ENCODE data around the gene RASGRP1. TPM values are rescaled to one million over a fixed set of nuclear protein-coding genes. Genes with fewer than 3 reads are reported as not detected.

The RASGRP1 gene
- total RNA-seq, 1 experiment from 2014 or later, result 0.85 TPM

GRCh38 chr15:38528294-38528693, 36.3 kb downstream of the RASGRP1 start:
- Histone ChIP-seq H3K18ac (ENCODE audit: insufficient read length, low read depth, low read length) (no peak overlapping the region), H2BK20ac (ENCODE audit: low read depth, low read length, poor library complexity, severe bottlenecking) (no peak overlapping the region), H3K79me2 (ENCODE audit: insufficient read depth, low read length) (no peaks in the 10 kb centered on the region), H4K8ac (replicated peaks; ENCODE audit: insufficient read length, low read depth, low read length) (no peak overlapping the region), H2AFZ (ENCODE audit: low read length) (no peak overlapping the region), H3K56ac (ENCODE audit: insufficient read length, low read depth, low read length) (no peak overlapping the region), H3T11ph (ENCODE audit: low read length) (no peak overlapping the region), H4K5ac (ENCODE audit: insufficient read length, low read depth, low read length) (no peak overlapping the region), H2BK120ac (ENCODE audit: low read depth, low read length, poor library complexity, severe bottlenecking) (no peak overlapping the region), H3K23ac (ENCODE audit: insufficient read length, low read depth, low read length) (no peak overlapping the region), H4K91ac (ENCODE audit: insufficient read length, low read depth, low read length) (no peak overlapping the region), H3K27ac (ENCODE audit: insufficient read length, low read depth, low read length) (no peak overlapping the region), H3K79me1 (ENCODE audit: insufficient read depth, low read depth, low read length, poor library complexity, severe bottlenecking) (no peaks in the 10 kb centered on the region), H2BK12ac (ENCODE audit: insufficient read length, low read depth, low read length) (no peak overlapping the region), H3K23me2 (ENCODE audit: insufficient read length, low read depth, low read length, poor library complexity, severe bottlenecking) (no peaks in the 10 kb centered on the region), H3K4me2 (ENCODE audit: insufficient read depth, insufficient read length, low read length) (no peak overlapping the region), H2AK5ac (ENCODE audit: insufficient read length, low read length) (no peak overlapping the region), H2BK5ac (ENCODE audit: insufficient read length, low read length) (no peak overlapping the region), H3K9me3 (ENCODE audit: control insufficient read depth, low read depth, low read length) (no peaks in the 10 kb centered on the region), H3K9ac (ENCODE audit: extremely low read depth, insufficient read length, low read length) (no peak overlapping the region), H2BK15ac (ENCODE audit: low read depth, low read length) (no peak overlapping the region), H4K20me1 (ENCODE audit: control insufficient read depth, insufficient read depth, insufficient read length) (no peaks in the 10 kb centered on the region), H3K4me1 (ENCODE audit: insufficient read depth, low read length) (no peaks in the 10 kb centered on the region), H3K27me3 (ENCODE audit: insufficient read depth, low read length) (no peaks in the 10 kb centered on the region), H3K4ac (ENCODE audit: low read depth, low read length) (no peak overlapping the region), H3K14ac (ENCODE audit: insufficient read depth, low read length) (no peak overlapping the region)
- no peaks in the 10 kb centered on the region for H3K4me1 Mint-ChIP-seq
- no peak for DNase-seq
- H3K4me3 Mint-ChIP-seq, result no peak overlapping the region
- no peak for TF ChIP-seq CTCF (conservative IDR thresholded peaks at IDR 0.05)
- no peak overlapping the region for H3K27ac Mint-ChIP-seq
- no CpG with 5 or more reads among the region's 1 CpG for WGBS (ENCODE audit: extremely low coverage, insufficient read length, low lambda C conversion rate)
- no peaks in the 10 kb centered on the region for H3K9me3 Mint-ChIP-seq
- H3K27me3 Mint-ChIP-seq (ENCODE audit: low read depth), result no peaks in the 10 kb centered on the region; the same call in 1 of the 2 replicates
- H3K36me3 Mint-ChIP-seq (ENCODE audit: insufficient read depth in 1 of 3, low read depth in 3 of 3), result no peaks in the 10 kb centered on the region
